NCI-H526 (cell line): ENCODE data around the gene GOPC.

Experiments
- DNase-seq, 2 experiments: peaks; one replicate each; lab custom pipeline; 2025; lab: John Stamatoyannopoulos, UW

The GOPC gene

GRCh38 chr6:117595099-117595923 lies 7.0 kb downstream of the GOPC start:
- no peak for DNase-seq

- DNase-seq: no peak
These were observed 9.1 kb downstream of the GOPC start for GRCh38 chr6:117592983-117593759.

GRCh38 chr6:117591405-117591804 lies 10.9 kb downstream of the GOPC start:
- no peak for DNase-seq

- DNase-seq: no peak
These were observed 11.9 kb downstream of the GOPC start for GRCh38 chr6:117590447-117590846.

GRCh38 chr6:117585647-117586046 lies 16.7 kb downstream of the GOPC start:
- DNase-seq: no peak

- no peak for DNase-seq
These were observed 28.1 kb downstream of the GOPC start for GRCh38 chr6:117574198-117574597.

- peak; percentile 48 to 51 for DNase-seq
These were observed 29.2 kb downstream of the GOPC start for GRCh38 chr6:117573006-117573680.

- DNase-seq: no peak
These were observed 33.4 kb downstream of the GOPC start for GRCh38 chr6:117568831-117569410.

GRCh38 chr6:117568247-117568646 lies 34.1 kb downstream of the GOPC start:
- DNase-seq: no peak

GRCh38 chr6:117564681-117565080 lies 37.6 kb downstream of the GOPC start:
- DNase-seq: no peak

- DNase-seq: no peak
These were observed 41.2 kb downstream of the GOPC start for GRCh38 chr6:117561128-117561527.

GRCh38 chr6:117559299-117559698 lies 43.0 kb downstream of the GOPC start:
- DNase-seq: no peak

GRCh38 chr6:117558818-117559217 lies 43.5 kb downstream of the GOPC start:
- DNase-seq: no peak

GRCh38 chr6:117557951-117558350 lies 44.4 kb downstream of the GOPC start:
- DNase-seq: no peak

GRCh38 chr6:117555882-117556498 lies 46.3 kb downstream of the GOPC start:
- peak in 1 of 2 experiments; percentile 36 for DNase-seq

GRCh38 chr6:117555262-117555849 lies 47.0 kb downstream of the GOPC start:
- no peak for DNase-seq

GRCh38 chr6:117553142-117553541 lies 49.2 kb downstream of the GOPC start:
- DNase-seq: no peak

GRCh38 chr6:117552618-117553017 lies 49.7 kb downstream of the GOPC start:
- no peak for DNase-seq

- DNase-seq: no peak
These were observed 51.6 kb downstream of the GOPC start for GRCh38 chr6:117550618-117551242.

GRCh38 chr6:117550078-117550600 lies 52.2 kb downstream of the GOPC start:
- DNase-seq: no peak

GRCh38 chr6:117549611-117550010 lies 52.7 kb downstream of the GOPC start:
- no peak for DNase-seq
